Fibroblast of gingiva (primary cell): ENCODE data around the gene RAX.
A peak's percentile ranks its signal among the peaks of the same experiment; 100 is the strongest.

ENCODE experiments used
- DNase-seq: peaks from one replicate; pipeline ENCODE4 v3.0.0-alpha.2; 2011; ENCODE audit warnings: low read depth

RAX gene

DNA sequence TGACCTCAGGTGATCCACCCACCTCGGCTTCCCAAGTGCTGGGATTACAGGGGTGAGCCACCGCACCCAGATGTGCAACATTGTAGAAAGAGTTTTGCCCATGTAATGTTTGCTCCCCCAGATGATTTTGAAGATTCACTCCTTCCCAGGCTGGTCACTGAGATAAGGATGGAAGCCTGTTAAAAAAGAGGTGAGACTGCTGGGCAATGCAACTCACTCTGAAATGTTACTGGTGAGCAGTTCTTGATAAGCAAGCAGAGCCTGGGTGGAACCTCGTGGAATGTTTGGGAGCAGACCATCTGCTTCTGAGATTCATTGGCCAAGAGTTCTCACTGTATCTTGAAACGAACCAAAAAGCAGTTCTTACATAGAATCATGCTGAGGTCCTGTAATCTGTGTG, 33.6 kb downstream of the RAX start:
- no peak for DNase-seq

DNA sequence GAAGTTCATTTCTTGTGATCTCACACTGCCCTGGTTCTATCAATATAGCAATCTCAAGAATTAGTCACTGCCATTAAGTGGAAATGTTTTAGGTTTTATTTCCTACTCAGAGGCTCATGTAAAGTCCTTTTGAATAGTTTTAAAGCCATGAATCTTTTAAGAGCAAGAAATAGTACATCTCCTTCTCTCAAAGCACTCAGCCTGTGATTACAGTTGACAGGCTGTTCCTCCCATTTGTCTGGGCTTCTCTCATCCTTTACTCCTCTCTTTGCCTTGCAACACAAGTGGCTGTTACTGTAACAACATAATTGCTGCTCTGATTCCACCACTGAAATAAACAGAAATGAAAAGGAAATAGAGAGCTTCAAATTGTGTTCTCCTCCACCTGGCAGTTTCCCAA, 34.9 kb downstream of the RAX start:
- DNase-seq: no peak

DNA sequence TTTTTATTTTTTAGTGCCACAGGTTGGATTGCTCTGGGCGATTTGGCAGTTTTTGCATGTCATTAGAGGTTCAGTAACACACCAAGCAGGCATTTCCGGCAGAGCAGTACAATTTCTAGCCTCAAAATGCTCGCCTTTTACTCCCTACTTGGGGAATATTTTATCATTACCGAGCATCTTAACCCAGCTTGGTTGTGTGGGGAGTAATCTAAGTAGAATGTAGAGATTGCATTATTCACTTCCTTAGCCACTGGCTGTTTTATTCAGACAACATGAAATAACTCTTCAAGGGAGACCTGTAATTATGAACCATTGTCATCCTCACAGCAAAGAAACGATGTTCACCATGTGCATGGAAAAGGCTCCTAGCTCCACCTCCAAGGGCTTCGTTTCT, 40.2 kb downstream of the RAX start:
- no peak for DNase-seq

DNA sequence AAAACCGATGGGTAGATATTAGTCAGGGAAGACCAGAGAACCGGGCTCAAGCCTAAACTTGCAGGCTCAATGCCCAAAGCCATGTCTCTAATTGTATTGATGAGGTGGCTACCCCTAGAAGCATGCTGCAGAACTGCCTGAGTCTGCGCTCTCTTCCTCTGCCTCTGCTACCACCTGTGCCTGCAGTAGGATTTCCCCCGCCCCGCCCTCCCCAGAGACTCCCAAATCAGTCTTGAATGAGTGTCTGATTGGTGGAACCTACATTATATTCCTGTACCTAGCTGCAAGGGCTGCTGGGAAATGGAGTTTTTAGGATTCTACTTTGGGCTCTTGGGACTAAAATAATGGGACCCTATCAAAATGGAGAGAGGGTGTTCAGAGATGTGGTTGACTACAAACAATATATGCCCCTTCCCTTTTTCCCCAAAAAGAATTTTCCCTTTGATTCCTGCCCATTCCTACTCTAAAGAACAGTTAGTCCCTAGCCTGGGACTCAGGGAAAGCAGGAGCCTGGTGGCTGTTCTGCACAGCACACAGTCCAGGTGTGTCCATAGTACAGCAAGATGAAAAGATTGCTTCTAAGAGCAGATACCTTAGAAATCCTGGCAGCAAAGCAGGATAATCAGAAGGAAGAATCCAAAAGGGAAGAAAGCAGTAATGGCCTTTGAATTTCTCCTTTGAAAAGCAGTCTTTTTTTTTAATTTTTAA, 40.8 kb downstream of the RAX start:
- no peak for DNase-seq

DNA sequence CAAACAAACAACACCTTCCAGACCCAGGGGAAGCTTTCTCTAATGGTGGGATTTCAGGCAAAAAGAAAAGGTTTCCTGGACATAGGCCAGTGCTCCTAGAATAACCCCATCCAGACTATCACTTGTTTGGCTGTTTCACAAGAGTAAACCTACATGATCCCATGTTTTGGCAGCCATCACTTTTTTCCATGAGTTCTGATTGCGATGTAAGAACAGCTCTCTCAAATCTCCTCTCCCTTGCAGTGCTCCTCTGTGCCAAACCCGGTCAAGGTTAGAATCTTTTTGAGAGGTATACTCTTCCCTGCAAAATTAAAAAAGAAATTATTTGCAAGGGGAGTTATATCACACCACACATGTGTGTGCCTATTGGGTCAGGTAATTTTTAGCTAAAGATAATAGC, 41.4 kb downstream of the RAX start:
- no peak for DNase-seq

DNA sequence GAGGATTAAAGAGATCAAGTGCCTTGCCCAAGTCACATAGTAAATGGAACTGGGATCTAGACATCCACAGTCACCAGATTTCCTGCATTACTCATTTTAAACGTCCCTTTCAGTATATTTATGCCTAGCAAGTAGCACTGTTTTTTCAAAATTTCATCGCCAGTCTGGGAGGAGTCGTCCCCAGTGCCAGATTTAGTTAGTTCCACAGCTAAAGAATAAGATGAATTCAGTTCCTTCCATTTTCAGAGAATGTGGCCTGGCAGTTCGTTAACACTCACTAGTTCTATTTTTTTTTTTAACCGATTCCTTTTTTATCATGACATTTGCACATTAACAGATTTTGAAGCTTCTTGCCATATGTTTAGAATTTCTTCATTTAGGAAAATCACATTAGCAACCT, 42.1 kb downstream of the RAX start:
- DNase-seq: no peak

DNA sequence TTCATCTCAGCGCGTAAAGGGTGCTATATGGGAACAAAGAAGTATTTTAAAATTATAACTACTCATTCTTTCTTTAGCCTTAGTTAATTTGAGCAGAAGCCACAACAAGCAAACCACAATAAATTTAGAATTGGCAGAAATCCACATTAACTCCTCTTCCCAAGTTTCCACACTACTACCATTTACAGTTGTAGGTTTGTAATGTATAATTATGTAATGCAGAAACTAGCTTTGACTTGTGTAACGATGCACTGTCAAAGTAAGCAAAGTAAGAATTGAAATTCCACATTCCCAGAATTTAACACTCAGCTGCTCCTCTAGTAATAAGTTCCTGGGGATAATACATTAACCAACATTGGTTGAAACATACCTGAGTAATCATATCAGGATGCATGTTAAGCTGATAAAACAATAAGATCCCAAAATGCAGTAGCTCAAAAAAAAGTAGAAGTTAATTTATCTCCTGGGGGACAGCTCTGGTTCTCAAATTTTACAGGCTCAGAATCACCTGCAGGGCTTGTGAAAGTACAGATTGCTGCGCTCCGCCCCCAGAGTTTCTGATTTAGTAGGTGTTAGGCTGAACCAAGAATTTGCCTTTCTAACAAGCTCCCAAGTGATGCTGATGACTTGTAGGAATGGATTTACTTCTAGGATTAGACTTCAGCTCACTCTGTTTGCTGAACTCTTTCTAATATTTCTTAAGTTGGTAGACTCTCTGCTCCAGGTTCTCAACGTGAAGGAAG, 43.4 kb downstream of the RAX start:
- DNase-seq: no peak

DNA sequence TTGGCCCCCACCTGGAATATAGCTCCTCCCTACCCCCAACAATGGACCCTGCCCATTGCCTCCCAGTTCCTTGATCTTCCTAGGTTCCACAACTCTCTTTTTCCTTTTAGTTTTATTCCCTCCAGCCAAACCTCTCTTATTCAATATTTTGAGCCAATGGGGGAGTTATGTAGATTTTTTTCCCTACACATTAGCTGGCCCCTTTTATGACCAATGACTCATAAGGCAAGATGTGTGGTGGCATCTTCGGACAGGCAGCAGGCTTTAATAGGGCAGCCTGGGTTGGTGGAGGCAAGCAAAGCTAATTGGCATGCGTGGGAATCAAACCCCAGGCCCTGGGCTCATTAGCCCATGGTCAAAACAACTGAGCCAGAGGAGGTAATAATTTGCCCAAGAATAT, 44.1 kb downstream of the RAX start:
- DNase-seq: no peak

DNA sequence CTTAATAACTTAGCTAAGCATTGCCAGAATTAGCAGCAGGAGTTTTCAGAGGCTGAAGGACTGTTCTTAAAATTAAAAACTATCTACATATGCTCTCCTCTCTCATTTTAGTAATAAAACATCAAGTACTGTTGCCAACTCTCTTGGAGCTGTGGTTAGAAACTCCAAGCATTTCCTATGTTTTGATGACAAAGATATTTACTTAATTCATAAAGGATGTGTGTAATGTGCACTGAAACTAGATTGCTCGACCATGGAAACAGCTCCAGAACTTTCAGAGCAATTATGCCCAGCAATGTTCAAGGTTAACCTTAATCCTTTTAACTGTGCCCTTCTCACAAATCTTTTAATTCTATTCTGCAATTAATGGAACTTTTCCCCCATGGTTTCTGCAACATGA, 44.9 kb downstream of the RAX start:
- DNase-seq: peak; percentile 12

DNA sequence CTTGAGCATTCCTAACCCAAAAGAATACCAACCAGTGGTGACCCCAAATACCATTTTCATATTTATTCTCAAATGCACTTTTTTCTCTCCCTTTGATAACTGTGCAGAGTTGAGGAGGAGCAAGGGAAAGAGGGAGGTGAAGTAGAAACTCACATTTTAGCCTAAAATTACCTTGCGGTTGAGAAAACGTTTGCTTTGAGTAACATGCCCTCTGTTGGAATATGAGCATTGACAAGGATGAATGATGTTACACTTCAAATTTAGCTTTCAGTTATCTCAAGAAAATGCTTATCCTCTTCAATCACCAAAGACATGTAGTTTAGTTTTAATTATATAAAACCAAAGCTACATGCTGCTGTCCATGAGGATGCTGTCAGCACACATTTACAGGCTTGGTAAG, 50.9 kb downstream of the RAX start:
- no peak for DNase-seq

DNA sequence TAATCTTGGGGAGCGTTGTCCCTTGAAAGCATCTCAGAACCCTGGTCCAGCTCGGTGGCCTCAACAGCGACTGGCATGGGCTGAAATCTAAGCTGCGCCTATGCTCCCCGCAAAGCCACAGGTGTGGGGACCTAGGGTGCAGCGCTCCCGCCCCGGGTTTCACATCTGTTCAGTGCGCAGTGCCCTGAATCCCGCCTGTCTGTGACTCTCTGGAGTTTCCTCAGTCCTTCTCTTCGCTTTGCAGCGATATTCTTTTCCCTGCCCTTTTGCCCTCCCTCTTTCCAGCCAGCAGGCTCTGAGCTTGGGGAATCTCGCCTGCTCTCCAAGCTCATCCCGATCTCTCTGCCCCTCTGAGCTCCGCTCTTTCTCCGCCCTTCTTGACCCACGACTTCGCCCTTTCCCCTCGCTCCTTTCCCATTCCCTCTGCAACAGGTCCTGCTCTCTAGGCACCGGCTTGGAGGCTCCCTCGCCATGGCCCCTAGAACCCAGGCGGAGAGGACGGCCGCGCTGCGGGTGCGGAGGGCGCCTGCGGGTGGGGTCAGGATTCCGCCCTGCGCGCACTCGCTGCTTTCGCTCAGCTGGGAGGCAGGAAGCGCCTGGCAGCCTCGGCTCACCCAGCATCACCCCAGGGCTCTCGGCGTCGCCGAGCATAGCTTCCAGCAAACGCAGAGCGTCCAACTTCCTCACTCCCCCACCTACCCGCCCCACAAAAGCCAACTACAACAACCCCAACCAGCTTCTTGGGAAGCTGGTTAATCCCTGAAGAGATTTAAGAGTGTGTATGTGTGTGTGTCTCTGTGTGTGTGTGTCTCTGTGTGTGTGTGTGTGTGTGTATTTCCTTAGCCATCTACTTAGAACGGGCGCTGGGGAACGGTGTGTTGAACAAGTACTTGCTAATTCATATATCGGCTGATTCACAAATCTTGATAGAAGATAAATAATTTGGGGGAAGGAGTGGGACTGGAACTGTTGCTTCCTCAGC, 52.2 kb downstream of the RAX start:
- DNase-seq: no peak

DNA sequence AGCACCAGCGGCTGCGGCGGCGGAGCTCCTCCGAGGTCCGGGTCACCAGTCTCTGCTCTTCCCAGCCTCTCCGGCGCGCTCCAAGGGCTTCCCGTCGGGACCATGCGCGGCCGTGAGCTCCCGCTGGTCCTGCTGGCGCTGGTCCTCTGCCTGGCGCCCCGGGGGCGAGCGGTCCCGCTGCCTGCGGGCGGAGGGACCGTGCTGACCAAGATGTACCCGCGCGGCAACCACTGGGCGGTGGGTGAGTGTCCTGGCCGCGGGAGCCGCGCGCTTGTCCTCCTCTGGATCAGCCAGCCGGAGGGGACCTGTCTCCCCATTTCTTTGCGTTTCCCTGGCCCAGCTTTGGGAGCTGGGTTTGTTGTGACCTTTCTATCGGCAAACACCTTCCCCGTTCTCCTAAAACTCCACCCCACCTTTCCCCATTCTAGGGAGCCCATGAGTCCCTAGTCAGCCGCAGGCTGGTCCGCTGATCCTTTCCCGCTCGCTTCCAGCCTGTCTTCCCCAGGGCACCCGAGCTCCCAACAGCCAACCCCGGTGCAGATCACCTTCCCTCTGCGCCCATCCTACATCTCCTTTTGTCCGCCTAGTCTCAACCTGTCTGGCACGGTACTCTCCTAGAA, 53.0 kb downstream of the RAX start:
- no peak for DNase-seq

DNA sequence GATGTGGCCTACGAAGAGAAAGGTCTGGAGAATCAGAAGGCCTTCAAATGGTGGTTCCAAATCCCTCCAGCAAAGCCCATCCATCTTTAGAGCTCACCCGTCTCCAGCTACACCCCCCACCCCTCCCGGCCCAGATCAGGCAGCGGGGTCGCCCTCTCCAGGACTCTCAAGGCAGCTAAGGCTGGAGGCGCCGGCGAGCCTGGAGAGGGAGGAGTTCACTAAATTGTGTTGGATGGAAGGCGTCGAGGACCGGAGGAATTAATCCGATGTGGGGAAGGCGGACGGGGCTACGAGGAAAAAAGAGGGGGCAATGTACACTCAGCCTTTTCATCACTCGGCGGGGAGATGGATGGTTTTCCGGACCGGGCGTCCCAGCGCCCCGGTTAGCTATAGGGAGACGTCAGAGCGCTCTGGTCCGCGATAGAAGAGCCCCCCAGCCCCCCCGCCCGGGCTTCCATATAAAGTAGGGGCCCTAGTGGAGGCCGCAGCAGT, 53.5 kb downstream of the RAX start, which contains the start of gene GRP:
Gene GRP, plus strand, starts transcription at position 487 of the 492 bp plus-strand sequence. CDS start 108 bp downstream, outside the sequence.
- DNase-seq: no peak

DNA sequence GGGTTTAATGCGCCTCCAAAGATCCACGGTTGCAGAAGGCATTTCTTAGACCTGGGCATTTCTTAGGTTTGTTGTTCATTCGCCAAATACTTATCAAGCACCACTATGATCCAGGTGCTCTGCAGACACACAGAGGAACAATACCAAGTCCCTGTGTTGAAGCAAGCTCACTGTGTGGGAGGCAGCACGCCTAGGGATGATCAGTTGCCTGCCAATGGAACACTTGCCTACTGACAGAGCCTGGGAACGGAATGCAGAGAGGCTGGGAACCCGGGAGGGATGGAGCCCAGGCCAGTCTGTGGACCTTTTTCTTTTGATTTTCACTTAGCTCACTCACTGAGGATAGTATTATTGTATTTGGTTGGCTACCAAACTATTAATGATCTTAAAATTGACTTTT, 55.2 kb downstream of the RAX start:
- DNase-seq: no peak
